NCI-H1048 (cell line): ENCODE data around the gene APOC3.

Source experiments
- DNase-seq: peaks from one replicate; lab custom pipeline; 2025; lab: John Stamatoyannopoulos, UW

The APOC3 gene

GRCh38 chr11:116849060-116849459, 19.4 kb downstream of the APOC3 start:
- no peak for DNase-seq

- no peak for DNase-seq
These were observed 19.8 kb downstream of the APOC3 start for GRCh38 chr11:116849486-116849885.

GRCh38 chr11:116851626-116852025, 21.9 kb downstream of the APOC3 start:
- no peak for DNase-seq

GRCh38 chr11:116852261-116853031, 22.7 kb downstream of the APOC3 start:
- no peak for DNase-seq

- no peak for DNase-seq
These were observed 23.9 kb downstream of the APOC3 start for GRCh38 chr11:116853461-116854073.

- no peak for DNase-seq
These were observed 25.7 kb downstream of the APOC3 start for GRCh38 chr11:116855413-116855812.

GRCh38 chr11:116856423-116856822, 26.7 kb downstream of the APOC3 start:
- no peak for DNase-seq

- DNase-seq, result no peak
These were observed 27.6 kb downstream of the APOC3 start for GRCh38 chr11:116857316-116857715.

GRCh38 chr11:116857936-116858335, 28.2 kb downstream of the APOC3 start:
- no peak for DNase-seq

- no peak for DNase-seq
These were observed 29.5 kb downstream of the APOC3 start for GRCh38 chr11:116859175-116859574.

- DNase-seq, result no peak
These were observed 30.6 kb downstream of the APOC3 start for GRCh38 chr11:116860303-116860702.

GRCh38 chr11:116861539-116861938, 31.8 kb downstream of the APOC3 start:
- DNase-seq, result no peak

GRCh38 chr11:116862185-116862584, 32.5 kb downstream of the APOC3 start:
- DNase-seq, result no peak

- DNase-seq, result no peak
These were observed 33.2 kb downstream of the APOC3 start for GRCh38 chr11:116862951-116863350.

- no peak for DNase-seq
These were observed 34.8 kb downstream of the APOC3 start for GRCh38 chr11:116864531-116864930.

GRCh38 chr11:116865696-116866095, 36.0 kb downstream of the APOC3 start:
- DNase-seq, result no peak

GRCh38 chr11:116866804-116867455, 37.2 kb downstream of the APOC3 start:
- no peak for DNase-seq

GRCh38 chr11:116867619-116868018, 37.9 kb downstream of the APOC3 start:
- DNase-seq, result no peak

- no peak for DNase-seq
These were observed 38.4 kb downstream of the APOC3 start for GRCh38 chr11:116868066-116868465.

- no peak for DNase-seq
These were observed 39.9 kb downstream of the APOC3 start for GRCh38 chr11:116869610-116870009.

- DNase-seq, result no peak
These were observed 40.3 kb downstream of the APOC3 start for GRCh38 chr11:116870054-116870453.

- no peak for DNase-seq
These were observed 41.5 kb downstream of the APOC3 start for GRCh38 chr11:116871248-116871647.

- no peak for DNase-seq
These were observed 43.7 kb downstream of the APOC3 start for GRCh38 chr11:116873381-116873780.
